HG03280 (cell line): Measurements from ENCODE around the gene EXD2.

Source experiments
- ATAC-seq: cut with Tn5 transposase; IDR thresholded peaks from one replicate; pipeline ENCODE4 v1.9.1; 2021; ENCODE audit warnings: mild to moderate bottlenecking, moderate library complexity; ENCODE audit not compliant: unreplicated experiment

The EXD2 gene

DNA sequence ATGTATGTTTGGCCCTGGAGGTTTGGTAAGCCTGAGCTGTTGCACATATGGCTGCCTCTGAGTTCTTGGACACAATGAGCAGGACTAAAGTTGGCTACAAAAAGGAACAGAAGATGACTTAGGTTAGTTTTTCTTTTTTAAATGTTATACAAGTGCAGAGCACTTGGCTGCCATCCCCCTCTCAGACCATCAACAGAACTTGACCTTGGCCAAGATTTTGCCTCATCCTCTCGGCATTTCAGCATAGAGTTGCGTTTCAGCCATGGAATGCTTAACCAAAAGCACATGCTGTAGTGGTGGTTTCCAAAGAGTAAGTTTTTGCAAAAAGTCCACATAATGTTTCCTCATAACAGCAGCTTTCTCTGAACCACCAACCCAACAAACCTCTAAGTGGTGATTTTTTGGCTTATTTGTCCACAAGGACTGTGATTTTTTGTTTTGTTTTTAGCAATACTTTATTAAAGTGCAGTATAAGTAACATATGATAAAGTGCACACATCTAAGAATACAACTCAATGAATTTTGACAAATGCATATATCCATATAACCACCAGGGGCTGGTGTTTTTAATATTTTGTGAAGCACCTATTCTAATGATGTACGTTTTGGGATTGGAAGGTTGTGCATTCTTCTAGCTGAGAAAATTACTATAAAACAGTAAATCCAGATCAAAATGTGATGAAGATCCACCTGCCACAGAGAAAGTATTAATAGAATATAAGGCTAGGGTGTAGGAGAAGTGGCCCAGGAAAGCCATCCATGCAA lies 56.6 kb downstream of the EXD2 start:
- no peak for ATAC-seq

DNA sequence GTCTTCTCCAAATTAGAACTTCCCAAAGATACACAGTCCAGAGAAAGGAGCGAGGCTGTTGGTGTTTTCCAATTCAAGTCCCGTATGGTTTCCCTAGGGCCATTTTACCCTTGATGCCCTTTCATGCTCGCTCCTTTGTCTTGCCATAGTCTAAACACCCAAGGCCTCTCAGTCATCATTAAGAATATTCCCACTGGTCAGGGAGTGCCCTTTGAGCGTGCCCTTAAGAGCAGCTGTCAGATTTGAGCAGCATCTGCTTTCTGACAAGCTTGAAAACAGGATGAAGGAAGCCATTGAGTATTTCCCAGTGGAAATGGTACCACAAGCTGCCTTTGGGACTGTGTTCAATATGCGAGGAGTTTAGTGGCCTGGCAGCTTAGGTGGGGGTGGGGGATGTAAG lies 58.3 kb downstream of the EXD2 start:
- ATAC-seq, result no peak

DNA sequence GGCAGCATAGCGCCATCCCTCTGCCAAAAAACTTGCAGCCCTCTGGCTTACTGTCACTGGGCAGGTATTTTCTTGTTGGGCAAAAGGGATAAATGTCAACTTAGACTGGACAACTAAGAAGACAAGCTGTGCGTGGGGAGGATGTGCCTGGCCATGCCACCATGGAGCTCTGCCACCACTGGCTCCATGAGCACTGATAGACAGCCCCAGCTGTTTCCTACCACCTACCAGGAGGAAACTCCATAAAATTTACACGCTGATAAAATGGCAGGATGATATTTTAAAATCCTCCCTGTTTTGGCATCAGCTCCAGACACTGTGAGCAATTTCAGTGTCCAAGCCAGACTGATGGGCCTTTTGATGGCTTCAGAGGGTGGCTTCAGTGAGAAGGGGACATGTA lies 61.6 kb downstream of the EXD2 start:
- ATAC-seq, result no peak

DNA sequence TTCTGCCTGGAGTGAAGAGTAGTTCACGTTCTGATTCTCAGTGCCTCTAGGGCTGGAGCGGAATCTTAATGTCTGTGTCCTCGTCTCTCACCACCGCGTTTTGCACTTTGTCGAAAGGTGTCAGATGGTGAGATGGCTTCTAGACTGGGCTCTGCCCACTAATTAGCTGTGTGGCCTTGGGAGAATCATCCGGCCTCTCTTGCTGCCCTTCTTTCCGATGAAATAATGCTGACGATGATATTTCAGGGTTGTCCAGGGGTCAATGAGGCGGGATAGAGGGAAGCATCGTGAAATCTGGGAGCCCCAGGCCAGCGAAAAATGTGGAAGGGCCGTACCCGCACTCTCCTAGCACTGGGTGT lies 67.8 kb downstream of the EXD2 start:
- ATAC-seq, result no peak

DNA sequence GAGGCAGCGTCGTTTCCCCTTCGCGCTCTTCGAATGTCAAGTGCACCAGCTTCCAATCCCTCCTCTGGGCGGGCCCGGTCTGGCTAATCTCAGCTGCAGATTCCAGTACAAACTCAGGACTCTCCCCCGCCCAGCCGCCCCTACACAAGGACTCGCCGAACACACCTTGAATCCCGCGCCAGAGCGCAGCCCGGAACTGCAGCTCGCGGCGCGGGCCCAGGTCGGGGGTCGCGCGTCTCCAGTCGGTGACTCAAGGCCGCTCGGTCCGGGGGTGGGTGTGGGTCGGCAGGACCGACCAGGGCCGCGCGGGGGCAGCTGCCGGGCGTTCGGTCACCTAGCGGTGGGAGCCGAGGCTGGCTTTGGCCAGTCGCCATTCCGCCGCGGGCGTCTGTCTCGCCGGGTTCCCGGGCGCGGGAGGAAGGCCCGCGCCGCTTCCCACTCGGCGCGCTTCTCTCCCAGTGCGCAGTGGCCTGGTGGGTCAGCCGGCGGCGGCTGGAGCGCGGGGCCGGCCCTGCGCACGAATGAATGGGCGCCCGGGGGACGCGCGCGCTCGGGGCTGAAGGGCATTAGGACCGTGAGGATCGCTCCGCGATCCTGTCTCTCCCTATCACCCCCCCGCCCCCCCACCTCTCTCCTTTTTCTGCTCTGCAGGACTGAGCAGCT lies 68.4 kb downstream of the EXD2 start, which contains the start of gene GALNT16:
GALNT16 (plus strand) TSS at position 632 of the 663 bp plus-strand sequence. CDS start 133 bp downstream, outside the sequence.
- no peak for ATAC-seq

DNA sequence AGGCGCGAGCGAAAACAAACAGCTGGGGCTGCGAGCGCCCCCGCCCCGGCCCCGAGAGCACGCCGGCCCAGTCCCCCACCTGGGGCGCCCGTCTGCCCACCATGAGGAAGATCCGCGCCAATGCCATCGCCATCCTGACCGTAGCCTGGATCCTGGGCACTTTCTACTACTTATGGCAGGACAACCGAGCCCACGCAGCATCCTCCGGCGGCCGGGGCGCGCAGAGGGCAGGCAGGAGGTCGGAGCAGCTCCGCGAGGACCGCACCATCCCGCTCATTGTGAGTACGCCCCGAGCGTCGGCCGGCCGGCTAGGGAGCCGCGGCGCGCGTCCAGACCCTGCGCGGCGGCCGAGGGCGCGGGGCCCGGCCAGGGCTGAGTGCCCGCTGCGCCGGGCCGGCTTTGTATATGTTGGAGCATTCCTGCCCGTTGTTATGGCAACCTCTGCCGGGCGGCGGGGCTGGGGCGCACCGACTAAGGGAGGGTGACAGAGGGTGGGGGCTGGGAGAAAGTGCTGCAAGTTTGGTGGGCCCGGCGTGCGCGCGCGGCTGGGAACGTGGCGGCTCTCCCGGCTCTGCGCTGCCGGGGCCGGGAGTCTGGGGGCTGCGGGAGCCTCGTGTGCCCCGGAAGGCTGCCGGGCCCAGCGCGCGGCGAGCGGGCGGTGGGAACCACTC lies 69.0 kb downstream of the EXD2 start:
- ATAC-seq, result no peak

DNA sequence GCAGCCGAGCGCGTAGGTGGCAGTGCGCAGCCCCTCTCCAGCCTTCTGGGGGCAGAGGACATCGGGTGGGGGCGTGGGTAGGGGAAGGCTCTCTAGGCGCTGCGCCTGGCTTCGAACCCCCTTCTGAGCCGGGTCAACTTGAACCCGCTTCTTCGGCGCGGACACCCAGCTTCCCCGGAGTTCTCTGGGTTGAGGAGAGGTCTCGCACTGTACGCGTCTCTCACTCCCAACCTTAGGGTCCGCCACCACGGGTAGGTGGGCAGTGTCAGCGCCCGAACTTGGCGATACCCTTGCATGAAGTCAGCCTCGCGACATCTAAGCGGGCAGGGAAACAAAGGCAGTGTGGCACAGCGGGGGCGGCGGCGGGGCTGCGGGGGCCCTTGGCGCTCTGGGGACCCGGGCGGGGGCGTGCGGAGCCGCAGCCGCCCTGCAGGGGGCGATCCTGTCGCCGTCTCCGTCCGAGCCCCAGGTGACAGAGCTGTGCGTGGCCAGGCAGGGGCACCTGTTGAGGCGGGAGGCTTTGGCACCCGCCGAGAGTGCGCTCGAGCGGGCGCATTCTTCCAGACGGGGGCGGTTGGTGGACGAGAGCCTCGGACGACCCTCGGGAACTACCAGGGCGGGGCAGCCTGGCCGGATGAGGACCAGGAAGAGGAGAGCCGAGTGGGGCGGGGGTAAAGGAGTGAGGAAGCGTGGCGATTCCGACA lies 69.7 kb downstream of the EXD2 start:
- ATAC-seq, result peak; percentile 53

DNA sequence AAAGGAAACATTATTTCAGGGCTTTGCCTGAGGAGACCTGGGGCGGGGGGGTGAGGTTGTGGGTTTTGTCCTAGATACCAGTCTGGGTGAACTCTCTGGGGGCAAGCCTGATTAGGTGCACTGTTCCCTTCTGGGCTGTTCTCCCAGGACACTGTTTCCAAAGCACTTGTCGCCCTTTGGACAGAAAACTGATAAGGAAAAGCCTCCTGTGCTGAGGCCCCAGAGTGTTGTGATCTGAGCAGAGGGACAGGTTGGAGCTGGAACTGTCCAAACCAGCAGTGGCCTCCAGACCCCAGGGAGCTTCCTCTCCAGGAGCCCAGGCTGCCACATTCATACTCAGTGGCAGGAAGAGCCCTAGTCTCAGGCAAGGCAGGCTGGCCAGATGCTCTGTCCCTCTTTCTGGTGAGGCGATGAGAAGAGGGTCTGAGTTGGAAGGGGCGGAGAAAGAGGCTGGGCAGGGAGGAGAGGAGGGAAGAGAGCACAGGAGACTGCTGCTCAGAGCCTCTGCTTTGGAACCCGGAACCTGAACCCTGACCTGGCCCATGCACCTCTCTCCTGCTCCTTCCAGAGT lies 70.5 kb downstream of the EXD2 start:
- ATAC-seq, result no peak

DNA sequence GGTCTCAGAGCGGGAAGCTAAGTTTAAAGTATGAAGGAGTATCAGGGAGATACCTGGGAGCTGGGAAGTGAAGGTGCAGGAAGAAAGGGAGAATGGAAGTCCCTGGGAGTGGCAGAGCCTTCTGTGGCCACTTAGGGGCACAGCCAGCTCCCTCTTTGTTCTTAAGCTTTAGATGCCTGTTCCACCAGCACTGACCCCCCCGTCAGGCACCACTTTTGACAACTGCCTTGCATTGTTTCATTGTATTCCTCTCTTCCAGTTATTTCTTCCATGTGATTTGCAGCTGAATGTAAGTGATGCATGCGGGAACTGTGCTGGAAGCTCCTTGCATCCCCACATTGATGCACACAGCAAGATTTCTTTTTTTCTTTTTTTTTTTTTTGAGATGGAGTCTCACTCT lies 71.2 kb downstream of the EXD2 start:
- no peak for ATAC-seq

DNA sequence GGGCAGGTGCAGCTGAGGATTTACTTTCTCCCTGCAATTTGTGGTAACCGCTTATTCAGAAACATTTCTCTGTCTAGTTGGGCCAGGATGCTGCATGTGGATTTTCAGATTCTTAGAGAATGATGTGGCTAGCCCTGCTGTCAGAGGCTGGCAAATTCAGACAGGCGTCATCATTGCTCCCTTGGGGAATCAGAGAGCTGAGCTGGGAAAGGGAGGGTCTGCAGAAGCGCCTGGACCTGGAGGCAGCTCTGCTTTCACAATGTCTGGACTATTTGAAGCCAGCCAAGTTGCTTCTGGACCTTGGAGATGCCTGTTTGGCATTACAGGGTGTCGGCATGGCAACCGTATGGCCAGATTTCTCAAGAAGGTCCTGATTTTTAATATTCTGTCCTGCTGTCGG lies 72.1 kb downstream of the EXD2 start:
- ATAC-seq, result no peak

DNA sequence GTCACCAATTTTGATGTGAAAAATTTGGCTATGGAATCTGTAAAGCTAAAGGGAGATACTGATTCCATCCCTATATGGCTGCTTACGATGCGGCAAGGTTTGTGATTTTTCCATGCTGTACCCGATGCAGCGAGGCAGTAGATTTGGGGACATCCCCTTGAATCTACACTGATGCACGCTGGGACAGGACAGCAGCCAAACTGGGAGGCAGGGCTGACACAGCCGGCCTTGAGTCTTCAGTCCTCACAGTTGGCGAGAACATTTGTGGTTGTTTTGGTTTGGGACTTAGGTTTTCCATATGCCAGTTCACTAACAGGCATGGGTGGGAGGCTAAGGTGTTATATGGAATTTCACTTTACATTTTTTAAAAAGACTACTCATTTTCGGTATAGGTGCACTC lies 72.5 kb downstream of the EXD2 start:
- no peak for ATAC-seq

DNA sequence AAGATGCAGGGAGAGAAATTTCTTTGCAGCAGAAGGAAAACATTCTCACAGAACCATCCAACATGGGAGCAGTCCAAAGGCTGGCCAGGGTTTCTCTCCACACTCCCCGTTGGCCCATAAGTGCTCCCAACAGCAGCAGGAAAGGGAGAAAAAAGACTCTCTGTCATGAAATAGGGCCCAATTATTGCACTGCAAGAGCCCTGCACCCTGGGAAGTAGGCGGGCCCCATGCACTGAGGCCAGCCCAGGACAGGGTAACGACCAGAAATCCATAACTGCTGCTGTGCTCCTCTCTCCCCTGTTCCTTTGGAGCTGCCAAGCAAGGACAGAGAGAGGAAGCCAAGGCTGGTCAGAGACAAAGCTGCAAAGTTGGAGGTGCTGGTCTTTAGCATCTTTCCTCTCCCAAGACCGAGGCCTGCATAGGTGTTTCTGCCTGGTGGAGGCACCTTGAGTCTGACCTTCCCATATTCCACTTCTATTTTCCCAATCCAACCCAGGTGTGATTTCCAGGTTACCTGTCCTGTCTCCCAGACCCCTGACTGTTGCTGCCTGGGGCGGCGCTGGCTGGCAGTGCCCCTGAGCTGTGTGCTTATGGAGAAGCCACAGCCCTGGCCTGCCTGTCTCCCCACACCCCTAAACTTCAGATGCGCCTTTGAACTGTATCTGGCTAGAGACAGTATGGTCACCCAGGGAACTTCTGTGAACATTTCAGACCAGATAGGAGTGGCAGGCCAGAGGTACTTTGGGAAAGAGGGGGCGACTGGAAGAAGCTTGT lies 75.5 kb downstream of the EXD2 start:
- no peak for ATAC-seq

DNA sequence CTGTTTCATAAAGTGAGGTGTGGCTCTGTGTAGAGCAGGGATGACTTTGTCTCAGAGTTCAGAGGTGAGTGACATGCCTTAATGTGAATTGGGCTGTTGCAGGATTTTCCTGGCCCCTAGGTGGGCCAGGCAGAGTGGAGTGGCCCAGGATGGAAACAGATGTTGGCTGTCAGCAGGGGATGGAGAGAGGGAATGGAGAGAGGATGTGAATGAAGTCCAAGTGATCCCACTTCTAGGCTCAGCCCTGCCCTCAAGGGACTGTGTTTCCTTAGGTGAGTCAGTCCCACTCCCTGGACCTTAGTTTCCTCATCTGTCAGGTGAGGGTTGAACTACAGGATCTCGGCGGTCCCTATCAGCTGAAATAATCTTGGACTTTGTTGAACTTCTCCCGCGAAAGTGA lies 76.2 kb downstream of the EXD2 start:
- no peak for ATAC-seq

DNA sequence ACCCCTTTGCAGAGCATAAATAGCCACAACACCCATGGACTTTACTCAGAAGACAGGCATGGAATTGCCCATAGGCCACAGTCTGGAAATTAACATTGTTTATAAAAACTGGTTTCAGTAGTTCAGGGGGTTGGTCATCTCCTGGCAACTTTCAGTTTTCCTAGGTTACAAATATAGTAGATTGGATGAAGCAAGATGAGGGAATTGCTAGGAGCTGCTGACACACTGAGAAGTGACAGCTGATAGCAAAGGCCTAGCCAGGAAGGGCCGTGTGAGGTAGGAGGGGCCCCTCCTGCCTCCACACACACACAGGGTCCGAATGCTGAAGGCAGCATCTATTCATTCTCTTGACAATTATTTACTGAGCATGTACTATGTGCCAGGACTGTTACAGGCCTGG lies 76.9 kb downstream of the EXD2 start:
- no peak for ATAC-seq

DNA sequence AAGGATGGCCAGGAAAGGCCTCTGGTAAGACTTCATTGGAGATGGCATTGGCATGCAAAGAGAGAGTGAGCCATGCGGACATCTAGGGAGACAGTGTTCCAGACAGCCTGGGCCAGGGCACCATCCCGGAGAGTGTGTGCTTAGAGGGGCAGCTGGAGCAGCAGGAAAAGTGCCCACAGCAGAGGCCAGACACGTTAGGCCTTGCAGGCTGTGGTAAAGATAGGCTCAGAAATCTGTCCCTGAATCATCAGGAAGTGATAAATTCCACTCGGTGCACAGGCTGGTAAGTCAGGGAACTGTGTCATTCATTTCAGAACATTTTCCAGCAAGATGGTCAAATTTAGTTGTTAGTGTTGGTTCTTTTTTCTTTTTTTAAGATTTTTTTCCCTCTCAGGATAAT lies 77.5 kb downstream of the EXD2 start:
- ATAC-seq, result no peak

DNA sequence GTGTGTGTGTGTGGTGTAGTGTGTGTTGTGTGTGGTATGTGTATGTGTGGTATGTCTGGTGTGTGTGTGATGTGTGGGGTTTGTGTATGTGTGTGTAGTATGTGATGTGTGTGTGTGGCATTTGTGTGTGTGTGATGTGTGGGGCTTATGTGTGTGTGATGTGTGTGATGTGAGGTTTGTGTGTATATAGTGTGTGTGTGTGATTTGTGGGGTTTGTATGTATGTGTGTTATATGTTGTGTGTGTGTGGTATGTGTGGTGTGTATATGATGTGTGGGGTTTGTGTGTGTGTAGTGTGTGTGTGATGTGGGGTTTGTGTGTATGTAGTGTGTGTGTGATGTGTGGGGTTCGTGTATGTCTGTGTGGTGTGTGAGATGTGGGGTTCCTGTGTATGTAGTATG lies 78.1 kb downstream of the EXD2 start:
- ATAC-seq, result no peak

DNA sequence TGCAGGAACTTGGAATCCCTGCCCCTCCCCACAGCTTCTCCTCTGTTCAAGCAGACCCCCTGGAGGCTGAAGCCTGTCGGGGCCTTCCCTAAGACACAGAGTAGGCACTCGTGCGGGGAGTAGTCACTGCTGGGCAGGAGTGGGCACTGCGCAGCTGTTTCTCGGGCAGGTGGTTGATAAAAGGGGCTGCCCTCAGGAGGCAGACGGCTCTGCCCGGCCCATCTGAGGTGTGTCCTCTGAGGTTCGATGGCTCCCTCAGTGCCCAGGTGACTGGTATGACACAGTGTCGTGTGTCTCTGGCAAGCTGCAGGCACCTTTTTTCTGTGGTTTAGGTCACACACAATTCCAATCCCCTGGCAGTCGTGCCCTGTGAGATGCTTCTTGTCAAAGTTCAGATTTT lies 78.8 kb downstream of the EXD2 start:
- ATAC-seq, result no peak

DNA sequence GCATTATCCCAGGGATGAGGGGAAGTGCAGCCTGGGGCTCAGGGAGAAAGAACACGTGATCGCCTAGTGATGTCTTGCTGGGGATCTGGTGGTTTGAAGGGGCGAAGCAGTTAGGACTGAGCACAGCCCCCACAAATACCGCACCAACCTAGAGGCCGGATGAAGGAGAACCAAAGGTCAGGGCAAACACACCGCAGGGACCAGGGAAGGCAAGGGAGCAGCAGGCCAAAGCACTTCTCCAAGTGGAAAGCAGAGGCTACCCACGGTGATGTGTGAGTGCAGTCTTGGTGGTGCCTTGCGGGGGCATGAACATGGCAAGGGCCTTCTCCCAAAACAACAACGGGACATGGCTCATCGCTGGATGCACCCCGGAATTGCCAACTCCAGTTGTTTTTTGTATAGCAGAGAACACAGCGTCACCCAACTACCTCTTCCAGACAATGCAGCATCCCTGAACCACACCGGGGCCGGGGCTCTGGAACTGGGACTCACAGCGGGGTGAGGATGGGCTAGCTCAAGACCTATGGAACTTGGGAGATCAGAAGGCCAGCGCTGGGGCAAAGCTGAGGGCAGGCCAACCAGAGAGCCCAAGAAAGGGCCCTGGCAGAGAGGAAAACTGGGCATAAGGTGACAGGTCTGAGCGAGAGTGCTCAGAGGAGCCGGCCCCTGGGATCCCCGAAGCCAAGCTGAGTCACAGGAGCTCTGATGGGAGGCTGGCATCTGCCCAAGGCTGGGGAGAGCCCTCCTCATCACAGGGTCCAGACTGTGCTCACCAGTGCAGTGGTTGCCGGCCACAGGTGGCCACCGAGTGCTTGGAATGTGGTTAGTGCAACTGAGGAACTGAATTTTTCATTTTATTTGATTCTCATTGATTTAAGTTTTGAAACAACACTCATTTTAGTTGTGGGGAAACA lies 79.8 kb downstream of the EXD2 start:
- no peak for ATAC-seq

DNA sequence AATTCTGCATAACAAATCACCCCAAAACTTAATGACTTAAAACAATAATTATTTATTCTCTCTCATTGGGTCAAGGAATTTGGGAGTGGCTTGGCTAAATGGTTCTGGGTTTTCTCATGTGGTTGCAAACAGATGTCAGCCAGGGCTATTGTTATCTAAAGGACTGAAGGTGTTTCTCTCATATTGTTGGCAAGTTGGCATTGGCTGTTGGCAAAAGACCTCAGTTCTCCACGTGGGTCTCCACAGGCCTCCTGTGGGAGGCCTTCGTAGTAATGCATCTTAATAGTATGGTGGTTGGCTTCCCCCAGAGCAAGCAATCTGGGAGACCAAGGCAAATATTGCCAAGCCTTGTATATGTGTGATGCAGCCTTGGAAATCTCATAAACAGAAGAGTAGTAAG lies 83.0 kb downstream of the EXD2 start:
- ATAC-seq, result no peak
